AG08396 (cell line): ENCODE measurements around the gene CREB3.

ENCODE experiments used
- DNase-seq: peaks from one replicate; pipeline ENCODE4 v3.0.0; 2012; ENCODE audit warnings: low spot score, mixed read lengths

Gene CREB3

DNA sequence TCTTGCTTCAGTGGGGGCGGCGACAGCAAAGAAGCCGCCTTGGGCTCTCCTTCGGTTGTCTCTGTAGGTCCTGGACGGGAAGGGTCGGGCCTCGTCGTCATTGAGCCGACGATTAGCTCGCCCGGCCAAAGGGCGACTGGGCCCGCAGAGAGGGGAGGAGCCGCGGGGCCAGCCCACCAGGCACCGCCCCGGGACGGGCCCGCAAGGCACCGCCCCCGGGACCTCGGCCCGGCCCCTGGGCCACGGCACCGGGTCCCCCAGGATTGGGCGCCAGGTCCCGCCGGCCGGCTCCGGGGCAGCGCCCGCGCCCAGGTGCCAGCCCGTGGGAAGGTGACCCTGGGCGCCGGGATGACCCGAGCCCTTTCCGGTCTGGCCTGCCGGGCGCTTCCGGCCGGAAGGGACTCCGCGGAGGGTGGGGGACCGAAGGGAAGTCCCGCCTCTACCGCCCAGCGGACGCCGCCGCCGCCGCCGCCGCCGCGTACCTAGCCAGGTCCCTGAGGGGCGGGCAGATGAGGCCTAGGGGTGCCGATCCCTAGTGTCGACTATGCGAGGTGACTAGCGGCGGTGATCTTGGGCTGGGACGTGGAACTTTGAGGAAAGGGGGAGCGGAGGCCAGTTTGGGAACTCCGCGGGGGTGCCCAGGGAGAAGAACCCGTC is 16.5 kb downstream of the CREB3 start, which contains the start of the genes GBA2 and RGP1:
TSS of gene GBA2 (minus strand) at position 371 of the 657 bp plus-strand sequence. CDS start 524 bp downstream, outside the sequence.
TSS of gene RGP1 (plus strand) at position 430 of the 657 bp plus-strand sequence. CDS start 469 bp downstream, outside the sequence.
- peak; percentile 86 for DNase-seq

- no peak for DNase-seq
Measured at GRCh38 chr9:35749515-35750255, 17.2 kb downstream of the CREB3 start.

GRCh38 chr9:35750256-35750531 is 17.7 kb downstream of the CREB3 start:
- DNase-seq = no peak

- DNase-seq = no peak
Measured at GRCh38 chr9:35753466-35753865, 21.0 kb downstream of the CREB3 start.

DNA sequence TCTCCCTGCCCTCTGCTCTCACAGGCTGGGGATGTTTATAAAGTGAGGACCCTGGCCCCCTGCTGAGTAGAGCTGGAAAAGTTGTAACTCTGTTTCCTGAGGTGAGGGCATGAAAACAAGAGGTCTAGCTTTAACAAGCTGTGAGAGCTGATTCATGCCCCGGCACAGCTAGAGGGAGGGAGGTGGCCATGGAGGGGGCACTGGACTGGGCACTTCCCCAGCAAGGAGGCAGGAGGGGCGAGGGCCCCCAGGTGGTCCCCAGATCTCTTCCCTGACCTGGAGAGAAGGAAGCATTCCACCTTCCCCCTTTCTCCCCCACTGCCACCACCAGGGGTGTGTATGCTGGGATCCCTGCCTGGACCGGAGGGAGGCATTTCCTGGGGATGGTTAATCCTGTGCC is 21.8 kb downstream of the CREB3 start, which contains the start of gene MSMP:
TSS of gene MSMP (minus strand) at position 13 of the 400 bp plus-strand sequence. CDS start 147 bp downstream, outside the sequence.
- DNase-seq = no peak

DNA sequence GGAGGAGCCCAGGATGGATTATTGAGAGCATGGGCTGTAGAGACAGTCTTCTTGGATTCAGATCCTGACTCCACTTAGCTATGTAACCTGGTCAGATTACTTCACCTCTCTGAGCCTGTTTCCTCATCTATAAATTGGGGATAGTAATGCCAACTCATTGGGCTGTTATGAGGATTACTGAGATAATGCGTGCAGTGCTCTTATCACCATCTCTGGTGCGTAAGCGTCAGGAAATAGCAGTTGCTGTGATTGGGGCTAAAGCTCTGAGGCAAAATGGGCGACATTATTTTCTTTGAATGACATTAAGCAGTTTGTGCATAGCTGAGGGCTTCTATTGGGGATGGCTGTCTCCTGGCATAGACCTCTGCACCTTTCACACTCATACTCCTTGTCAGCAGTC is 22.6 kb downstream of the CREB3 start:
- no peak for DNase-seq

DNA sequence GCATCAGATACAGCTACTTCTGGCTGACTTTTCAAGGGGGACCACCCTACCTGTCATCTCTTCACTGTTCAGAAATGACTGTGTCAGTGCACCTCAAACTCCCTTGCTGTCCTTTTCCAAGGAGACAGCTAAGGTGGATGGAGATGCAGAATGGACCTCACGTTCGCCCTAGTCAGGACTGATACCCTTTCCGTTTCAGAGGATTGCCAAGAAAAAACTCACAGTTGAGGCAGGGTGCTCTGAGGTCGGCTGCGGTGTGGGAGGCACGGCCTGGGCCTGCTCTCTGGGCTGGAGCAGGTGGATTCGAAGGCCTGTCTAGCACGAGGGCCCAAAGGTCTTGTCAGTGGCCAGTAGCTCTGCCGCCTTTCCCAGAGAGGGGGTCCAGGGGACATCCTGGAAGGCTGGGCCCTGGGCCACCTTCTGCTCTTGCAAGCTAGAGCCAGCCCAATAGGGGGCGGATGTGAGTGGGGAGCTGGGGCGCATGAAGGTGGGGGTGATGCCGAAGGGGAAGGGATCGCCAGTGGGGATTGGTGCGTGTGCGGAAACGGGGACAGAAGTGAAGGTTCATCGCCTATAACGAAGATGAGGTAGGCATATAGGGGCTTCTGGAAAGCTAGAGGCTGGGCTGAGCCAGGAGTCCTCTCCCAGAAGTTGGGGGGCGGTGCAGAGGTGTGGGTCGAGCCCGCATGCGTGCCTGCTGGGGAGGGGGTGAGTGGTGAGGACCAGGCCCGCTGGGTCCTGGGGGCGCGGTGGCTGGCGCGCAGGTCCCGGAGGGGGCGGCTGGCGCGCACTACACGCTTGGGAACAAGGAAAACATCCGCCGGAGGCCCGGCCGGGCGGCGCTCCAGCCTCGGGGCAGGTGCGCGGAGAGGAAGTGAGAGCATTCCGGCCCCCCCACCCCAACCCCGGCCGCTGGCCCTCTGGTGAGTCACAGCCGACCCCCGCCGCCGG is 24.1 kb downstream of the CREB3 start:
- peak; percentile 34 for DNase-seq

DNA sequence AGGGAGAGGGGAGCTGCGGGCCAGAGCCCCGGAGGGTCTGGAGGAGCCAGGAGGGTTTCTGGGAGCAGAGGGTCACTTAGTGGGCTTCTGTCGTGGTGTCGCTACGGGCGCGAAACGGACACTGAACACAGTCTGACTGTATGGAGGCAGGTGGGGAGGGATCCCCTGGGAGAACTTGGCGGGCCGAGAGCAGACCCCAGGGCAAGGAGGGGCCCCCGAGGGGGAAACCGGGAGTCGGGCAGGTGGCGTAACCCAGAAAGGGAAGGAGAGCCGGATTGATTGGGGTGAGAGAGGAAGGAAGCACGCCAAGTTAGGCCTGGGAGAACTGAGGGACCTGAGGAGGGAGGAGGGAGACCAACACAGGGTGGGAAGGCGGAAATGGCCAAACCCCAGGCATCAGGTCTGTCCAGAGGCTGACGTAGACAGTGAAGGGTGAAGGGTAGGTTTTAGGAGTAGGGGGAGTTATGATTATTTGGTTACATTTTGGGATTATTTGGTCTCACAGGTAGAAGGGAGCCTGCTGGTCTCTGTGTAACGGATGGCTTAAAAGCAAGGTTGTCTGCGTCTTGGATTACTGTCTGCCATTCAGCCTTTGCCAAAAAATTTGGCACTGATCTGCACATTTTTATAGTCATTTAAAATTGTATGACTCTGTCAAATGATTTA is 24.9 kb downstream of the CREB3 start:
- no peak for DNase-seq

GRCh38 chr9:35757892-35758275 is 25.4 kb downstream of the CREB3 start:
- no peak for DNase-seq

- DNase-seq = no peak
Measured at GRCh38 chr9:35758475-35759050, 26.1 kb downstream of the CREB3 start.

DNA sequence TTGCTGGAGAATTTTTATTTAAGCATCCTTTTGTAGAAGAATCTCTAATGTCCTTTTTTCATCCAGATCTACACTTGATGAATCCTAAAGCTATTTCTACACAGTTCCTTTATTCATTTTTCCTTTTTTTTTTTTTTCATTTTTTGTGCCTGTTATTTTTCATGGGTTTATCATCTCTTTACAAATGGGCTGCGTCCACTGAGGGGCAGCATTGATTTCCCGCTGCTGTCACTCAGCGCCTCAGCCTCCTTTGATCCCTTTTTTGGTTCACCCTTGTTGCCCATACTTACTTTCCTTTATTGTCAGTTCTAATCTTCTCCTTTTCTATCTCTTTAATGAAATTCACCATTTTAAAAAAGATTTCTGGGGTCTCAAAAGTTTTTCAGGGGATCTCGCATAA is 27.3 kb downstream of the CREB3 start:
- no peak for DNase-seq

GRCh38 chr9:35760651-35761050 is 28.2 kb downstream of the CREB3 start:
- DNase-seq = no peak

DNA sequence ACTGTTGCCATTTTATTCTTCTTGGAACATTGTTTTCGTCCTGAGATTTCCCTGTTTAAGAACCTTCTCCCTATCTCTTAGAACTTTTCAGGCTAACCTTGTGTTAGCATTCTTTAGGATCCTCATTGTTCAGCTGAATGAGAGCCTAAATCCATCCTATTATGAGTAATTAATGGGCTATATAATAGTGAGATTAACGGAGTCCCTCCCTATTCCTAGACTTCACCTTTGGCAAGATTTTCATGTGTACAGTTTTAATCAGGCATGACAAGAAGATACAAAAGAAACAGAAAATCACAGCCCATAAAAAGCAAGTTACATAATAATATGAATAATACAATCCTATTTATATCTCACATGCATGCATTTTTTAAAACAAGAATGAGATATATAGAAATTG is 30.7 kb downstream of the CREB3 start:
- no peak for DNase-seq

- no peak for DNase-seq
Measured at GRCh38 chr9:35763803-35764202, 31.3 kb downstream of the CREB3 start.

- DNase-seq = no peak
Measured at GRCh38 chr9:35766997-35767396, 34.5 kb downstream of the CREB3 start.

- DNase-seq = no peak
Measured at GRCh38 chr9:35767458-35767857, 35.0 kb downstream of the CREB3 start.

DNA sequence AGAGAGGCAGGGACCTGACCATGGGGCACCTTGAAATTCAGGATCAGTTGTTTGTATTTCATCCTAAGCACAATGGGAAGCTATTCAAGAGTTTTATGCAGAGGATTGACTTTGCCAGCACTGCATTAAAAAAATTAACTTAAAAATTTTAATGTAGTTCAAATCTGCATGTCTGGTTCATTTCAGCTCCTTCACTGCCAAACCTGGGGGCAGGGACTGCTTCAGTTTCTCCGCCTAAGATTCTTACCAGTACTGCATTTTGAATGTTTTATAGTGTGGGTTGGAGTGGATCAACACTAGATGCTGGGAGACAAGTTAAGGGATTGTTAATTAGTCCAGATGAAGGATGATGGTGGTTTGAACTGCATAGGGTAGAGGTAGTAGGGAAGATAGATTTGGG is 37.3 kb downstream of the CREB3 start:
- DNase-seq = no peak

DNA sequence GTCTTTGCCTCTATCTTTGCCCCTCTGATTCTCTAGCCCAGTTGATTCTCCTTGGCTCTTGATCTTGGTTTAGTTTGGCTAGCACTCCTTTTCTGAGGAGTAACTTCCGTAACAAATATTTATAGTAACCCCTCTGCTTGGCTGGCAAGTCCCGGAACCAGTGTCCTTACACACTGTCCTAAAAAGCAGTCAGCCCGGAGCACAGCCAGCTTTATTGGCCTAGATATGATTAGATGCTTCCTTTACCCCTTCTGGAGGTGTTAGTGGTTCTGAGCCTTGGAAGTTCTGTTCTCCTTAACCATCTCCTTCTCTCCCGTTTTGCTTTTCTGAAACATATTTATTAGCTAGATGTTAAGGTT is 38.6 kb downstream of the CREB3 start:
- DNase-seq = no peak

DNA sequence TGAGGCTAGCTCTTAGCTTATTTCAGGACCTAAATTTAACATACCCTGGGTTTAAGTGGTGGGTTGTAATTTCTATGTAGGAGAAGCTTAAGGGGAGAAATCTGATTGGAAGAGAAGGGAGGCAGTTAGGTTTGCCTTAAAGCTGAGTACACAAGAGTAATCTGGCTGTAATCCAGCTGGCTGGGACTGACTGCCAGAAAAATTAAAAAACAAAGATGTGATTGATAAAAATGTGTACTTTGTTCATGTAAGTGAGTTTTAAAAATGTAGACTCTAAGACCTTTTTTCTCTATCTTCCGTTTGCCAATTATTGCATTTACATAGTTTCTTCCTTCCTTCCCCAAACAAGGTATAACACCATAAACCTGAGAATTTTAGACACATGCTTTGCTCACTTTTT is 39.1 kb downstream of the CREB3 start:
- no peak for DNase-seq

GRCh38 chr9:35771943-35772342 is 39.5 kb downstream of the CREB3 start:
- DNase-seq = no peak

- DNase-seq = no peak
Measured at GRCh38 chr9:35774907-35775635, 42.6 kb downstream of the CREB3 start.
